Effector CD4-positive, alpha-beta T cell (primary cell): Measurements from ENCODE around the gene RPLP1.

Source experiments
- DNase-seq: peaks from one replicate; pipeline ENCODE4 v3.0.0-alpha.2; 2020

RPLP1 gene

DNA sequence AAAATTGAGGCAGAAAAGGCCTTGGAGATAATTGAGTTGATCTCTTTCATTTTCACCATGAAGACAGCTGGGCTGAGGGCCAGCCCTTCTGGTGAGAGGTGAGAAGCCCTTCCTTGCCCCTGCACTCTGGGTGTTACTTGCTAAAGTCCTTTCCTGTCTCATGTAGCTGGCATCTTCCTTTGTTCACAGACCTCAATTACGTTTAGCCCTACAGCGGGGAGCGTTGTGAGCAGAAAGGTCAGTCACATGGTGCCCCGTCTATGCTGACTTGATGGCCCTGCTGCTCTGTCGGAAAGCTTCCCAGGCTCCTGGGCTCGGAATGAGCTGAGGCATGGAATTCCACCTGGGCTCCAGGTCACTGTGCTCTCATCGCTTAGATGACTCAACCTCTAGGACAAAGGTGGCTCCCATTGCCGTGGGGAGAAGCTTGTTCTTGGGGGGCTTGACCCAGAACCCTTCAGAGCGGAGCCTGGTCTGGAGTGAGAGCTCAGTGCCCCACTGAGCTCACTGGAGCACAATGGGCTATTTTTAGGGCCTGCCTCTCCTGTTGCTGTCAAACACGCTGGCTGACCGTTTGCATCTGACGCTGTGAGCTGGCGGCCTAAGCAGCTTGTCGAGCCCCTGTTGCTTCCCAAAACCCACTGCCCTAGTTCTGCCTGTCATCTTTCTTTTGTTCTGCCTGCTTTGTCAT is 47.0 kb downstream of the RPLP1 start:
- DNase-seq: no peak

DNA sequence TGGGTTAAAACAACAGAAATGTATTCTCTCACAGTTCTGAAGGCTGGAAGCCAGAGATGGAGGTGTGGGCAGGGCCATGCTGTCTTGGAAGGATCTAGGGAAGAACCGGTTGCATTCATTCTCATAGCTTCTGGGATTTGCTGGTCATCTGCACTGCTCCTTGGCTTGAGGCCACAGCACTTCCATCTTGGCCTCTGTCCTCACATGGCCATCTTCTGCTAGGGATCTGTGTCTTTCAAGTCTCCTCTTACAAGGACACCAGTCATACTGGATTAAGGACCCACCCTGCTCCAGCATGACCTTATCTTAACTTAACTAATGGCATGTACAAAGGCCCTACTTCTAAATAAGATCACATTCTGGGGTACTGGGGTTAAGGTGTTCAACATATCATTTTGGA is 47.7 kb downstream of the RPLP1 start:
- DNase-seq: no peak

DNA sequence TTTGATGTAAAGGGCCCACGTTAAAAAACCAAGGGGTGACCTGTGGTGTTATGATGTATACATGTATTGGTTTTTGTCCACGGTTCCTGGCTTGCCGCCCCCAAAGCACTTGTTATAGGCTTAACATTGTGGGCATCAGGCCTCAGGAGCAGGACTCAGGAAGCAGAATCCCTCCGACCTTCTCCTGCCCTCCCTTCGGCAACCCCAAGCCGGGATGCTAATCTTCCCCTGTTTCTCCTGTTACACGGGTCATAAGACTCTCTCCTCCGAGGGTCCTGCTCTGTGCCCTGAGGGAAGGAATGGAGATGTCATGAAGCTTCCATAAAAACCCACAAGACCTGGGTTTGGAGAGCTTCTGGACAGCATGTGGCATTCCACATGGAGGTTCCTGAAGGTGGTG is 48.8 kb downstream of the RPLP1 start:
- DNase-seq: no peak

DNA sequence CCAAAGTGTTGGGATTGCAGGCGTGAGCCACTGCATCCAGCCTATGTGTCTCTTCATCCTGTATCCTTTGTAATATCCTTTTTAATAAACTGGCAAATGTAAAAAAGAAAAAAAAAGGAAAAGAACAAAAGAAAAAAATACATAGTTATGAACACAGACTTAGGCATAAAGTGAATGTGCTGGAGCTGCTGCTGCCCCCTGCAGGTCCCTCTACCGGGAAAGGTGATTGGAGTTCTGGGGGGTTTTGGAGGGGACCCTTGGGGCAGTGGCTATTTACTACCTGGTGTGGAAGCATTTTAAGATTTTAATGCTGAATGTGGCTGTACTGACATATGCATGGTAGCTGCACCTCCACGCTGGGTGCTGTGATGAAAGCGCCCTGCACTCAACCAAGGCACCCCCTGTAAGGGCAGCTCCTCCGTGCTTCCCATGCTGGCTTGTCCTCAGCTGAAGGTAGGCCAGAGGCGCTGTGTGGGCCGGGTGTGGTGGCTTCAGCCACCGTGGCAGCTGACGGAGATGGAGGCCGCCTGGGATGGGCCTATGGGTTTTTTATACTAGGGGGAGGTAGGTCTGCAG is 49.9 kb downstream of the RPLP1 start:
- no peak for DNase-seq

DNA sequence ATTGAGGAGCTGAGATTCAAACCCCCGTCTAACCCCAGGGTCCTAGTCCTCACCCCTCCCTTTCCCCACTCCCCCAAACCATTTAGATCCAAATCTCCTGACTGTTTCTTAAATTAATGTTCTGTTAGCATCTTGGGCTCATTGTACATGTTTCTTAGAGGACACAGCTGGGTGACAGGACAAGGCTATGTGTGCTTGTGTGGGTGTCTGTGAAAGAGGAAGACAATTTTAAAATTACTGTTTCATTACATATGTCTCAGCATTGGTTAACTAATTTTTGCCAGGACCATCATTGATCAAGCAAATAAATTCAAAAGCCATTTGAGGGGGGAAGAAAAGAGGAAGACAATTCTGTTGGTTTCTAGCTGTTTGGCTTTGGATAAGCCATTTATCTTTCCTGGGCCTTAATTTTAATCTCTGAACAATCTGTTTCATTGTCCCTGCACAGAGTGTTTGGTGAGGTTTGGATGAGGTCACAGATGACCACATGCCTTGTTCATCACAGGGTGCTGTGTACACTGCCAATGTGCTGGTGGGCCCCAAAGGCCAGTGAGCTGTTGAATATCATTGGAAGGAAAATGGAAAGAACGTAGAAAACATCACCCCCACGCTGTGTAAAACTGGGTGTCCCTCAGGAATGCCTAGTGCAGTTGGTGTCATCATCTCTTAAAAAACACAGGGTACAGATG is 51.9 kb downstream of the RPLP1 start:
- DNase-seq: no peak
